ENCODE results near the gene KSR2. TPM values are rescaled to one million over a fixed set of nuclear protein-coding genes. Genes with fewer than 3 reads are reported as not detected.

The KSR2 gene
- polyA plus RNA-seq, 1 experiment, result not detected

- no peak for DNase-seq (ENCODE audit: low read depth)
- CTCF ChIA-PET, result no interaction called here
- POLR2A ChIA-PET, result no interaction called here
- Histone ChIP-seq H3K36me3 (ENCODE audit: control insufficient read depth, insufficient read depth, low read length) (no peaks in the 10 kb centered on the region), H3K4me3 (ENCODE audit: low read depth, low read length) (no peak overlapping the region), H3K27me3 (ENCODE audit: control insufficient read depth, insufficient read depth, low read length) (no peaks in the 10 kb centered on the region)
- TF ChIP-seq CTCF (IDR thresholded peaks at IDR 0.05; ENCODE audit: insufficient read depth, low read depth, low read length), result no peak
These were observed 346.7 kb downstream of the KSR2 start for GRCh38 chr12:117622087-117622486.

GRCh38 chr12:117607778-117608177 lies 361.0 kb downstream of the KSR2 start:
- no peak overlapping the region for H3K4me3 ChIP-seq (ENCODE audit: low read depth, low read length)
- H3K27me3 ChIP-seq (ENCODE audit: control insufficient read depth, insufficient read depth, low read length), result no peaks in the 10 kb centered on the region
- no peak for DNase-seq (ENCODE audit: low read depth)
- ChIA-PET CTCF (interaction anchor here (1.0 kb wide), 1 partner anchor 19 kb away, joined by 3 read pairs; no protein-coding TSS in a partner anchor), POLR2A (no interaction called here)
- no peak for TF ChIP-seq CTCF (IDR thresholded peaks at IDR 0.05; ENCODE audit: insufficient read depth, low read depth, low read length)
- H3K36me3 ChIP-seq (ENCODE audit: control insufficient read depth, insufficient read depth, low read length), result no peaks in the 10 kb centered on the region

- TF ChIP-seq CTCF (IDR thresholded peaks at IDR 0.05; ENCODE audit: insufficient read depth, low read depth, low read length), result no peak
- no peaks in the 10 kb centered on the region for H3K27me3 ChIP-seq (ENCODE audit: control insufficient read depth, insufficient read depth, low read length)
- CTCF ChIA-PET, result no interaction called here
- DNase-seq (ENCODE audit: low read depth), result no peak
- POLR2A ChIA-PET, result no interaction called here
- H3K4me3 ChIP-seq (ENCODE audit: low read depth, low read length), result no peak overlapping the region
- no peaks in the 10 kb centered on the region for H3K36me3 ChIP-seq (ENCODE audit: control insufficient read depth, insufficient read depth, low read length)
These were observed 361.8 kb downstream of the KSR2 start for GRCh38 chr12:117606945-117607344.

- DNase-seq (ENCODE audit: low read depth), result no peak
- no peaks in the 10 kb centered on the region for H3K27me3 ChIP-seq (ENCODE audit: control insufficient read depth, insufficient read depth, low read length)
- ChIA-PET CTCF (no interaction called here), POLR2A (no interaction called here)
- H3K36me3 ChIP-seq (ENCODE audit: control insufficient read depth, insufficient read depth, low read length), result no peaks in the 10 kb centered on the region
- no peak for TF ChIP-seq CTCF (IDR thresholded peaks at IDR 0.05; ENCODE audit: insufficient read depth, low read depth, low read length)
- no peak overlapping the region for H3K4me3 ChIP-seq (ENCODE audit: low read depth, low read length)
These were observed 362.8 kb downstream of the KSR2 start for GRCh38 chr12:117606024-117606423.

- CTCF ChIA-PET, result no interaction called here
- no peak for DNase-seq (ENCODE audit: low read depth)
- TF ChIP-seq CTCF (IDR thresholded peaks at IDR 0.05; ENCODE audit: insufficient read depth, low read depth, low read length), result no peak
- no peak overlapping the region for H3K4me3 ChIP-seq (ENCODE audit: low read depth, low read length)
- POLR2A ChIA-PET, result no interaction called here
- no peaks in the 10 kb centered on the region for H3K36me3 ChIP-seq (ENCODE audit: control insufficient read depth, insufficient read depth, low read length)
- no peaks in the 10 kb centered on the region for H3K27me3 ChIP-seq (ENCODE audit: control insufficient read depth, insufficient read depth, low read length)
These were observed 365.3 kb downstream of the KSR2 start for GRCh38 chr12:117603316-117604113.

Measured in BJ (cell line).